ENCODE data around the gene CTDSP2.

Gene CTDSP2

DNA sequence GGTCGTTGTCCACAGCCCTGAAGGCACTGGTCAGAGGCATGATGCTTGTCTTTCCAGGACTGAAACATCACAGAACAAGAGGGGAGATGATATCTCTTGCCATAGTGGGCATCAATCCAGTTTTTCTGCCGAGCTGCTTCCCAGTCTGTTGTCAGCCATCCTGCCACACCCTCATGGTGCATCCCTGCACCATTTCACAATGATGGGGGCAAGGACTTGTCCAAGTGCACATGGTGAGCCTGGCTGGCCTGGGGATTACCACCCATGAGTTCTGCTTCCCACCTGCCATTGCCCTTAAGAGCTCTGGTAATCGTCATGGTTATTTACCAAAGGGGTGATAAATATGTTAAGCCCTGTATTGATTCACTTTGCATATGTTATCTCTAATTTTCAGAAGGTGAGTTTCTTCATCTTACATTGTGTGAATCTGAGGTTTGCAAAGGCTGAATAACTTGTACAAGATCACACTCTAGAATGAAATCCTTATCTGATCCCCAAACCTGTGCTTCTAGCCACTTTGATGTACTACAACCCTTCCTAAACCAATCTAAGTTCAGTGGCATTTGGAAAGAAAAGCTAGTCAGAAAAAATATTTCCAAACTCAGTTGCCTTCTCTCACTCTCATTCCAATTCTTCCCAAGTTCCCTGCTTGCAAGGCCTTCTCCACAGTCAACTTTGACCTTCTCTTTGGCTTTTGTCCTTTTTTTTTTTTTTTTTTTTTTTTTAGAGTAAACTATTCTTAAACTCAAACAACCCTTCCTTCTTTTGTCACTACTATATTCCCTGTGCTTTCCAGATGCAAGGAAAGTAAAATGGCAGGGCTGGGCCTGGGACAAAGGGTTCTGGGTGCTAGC is 30.3 kb downstream of the CTDSP2 start:
- no peak for DNase-seq (ENCODE audit: low read depth)

DNA sequence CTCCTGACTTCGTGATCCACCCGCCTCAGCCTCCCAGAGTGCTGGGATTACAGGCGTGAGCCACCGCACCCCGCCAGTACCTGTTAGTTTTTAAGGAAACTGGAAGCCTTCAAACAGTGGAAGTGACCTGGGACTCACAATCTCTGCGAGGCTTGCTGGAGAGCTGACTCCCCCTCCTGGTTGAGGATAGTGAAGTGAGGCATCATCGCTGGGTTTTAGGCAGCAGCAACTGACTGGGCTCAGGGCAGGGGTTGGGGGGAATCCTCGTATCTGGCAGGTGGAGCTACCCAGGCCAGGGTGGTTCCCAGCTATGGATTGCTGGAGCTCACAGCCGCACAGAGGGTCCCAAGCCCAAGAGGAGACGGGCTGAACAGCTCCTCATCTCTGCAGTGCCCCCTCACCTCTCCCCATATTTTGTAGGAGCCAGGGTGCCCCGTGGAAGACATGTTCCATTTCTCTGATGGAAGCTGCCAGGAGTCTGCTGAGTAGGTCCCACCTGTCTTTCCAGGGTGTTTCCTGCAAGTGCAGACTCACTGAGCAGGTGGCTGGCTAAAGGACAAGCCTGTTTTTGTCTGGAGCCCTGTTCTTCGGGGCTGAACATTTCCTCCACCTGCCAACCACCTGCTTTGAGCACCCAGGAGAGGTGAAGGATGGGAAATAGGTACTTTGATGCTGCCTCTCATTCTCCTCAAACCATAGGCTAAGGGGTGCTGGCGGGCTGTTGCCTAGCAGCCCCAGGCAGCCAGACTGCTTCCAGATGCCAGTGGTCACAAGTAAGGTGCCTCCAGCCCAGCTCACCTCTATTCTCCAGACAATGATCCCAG is 31.1 kb downstream of the CTDSP2 start:
- DNase-seq (ENCODE audit: low read depth), result no peak

DNA sequence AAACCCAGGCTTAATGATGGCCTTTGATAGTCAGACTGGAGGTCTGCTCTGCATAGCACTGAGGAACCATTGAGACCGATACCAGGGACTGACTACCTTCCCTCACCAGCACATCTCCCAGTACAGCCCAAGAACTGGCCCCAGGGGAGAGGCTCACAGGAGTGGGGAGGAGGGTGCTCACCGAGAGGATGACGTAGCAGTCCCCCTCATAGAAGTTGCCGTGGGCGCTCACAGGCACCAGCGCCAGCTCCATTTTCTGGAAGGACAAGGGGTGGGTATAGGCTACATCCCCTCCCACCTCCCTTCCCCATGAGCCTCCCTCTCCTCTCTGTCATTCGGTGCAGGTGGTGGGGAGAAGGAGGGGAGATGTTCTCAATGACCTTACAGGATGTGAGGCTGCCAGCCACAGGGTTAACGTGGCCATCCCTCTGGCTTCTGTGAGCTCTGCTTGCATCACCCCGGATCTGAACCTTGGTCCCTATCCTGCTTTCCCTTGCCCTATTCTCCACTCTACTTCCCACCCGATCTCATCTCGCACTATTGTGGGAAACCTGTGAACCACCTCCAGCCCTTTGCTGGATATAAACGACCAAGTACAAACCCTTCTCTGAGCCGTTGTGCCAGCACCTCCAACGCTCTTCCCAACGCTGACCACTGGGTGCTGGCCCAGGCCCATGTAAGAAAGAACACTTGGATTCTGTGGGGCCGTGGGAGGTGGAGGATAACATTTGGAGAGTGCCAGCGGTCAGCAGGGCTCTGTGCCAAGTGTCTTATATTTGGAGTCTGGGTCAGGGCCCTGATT is 32.4 kb downstream of the CTDSP2 start:
- no peak for DNase-seq (ENCODE audit: low read depth)

DNA sequence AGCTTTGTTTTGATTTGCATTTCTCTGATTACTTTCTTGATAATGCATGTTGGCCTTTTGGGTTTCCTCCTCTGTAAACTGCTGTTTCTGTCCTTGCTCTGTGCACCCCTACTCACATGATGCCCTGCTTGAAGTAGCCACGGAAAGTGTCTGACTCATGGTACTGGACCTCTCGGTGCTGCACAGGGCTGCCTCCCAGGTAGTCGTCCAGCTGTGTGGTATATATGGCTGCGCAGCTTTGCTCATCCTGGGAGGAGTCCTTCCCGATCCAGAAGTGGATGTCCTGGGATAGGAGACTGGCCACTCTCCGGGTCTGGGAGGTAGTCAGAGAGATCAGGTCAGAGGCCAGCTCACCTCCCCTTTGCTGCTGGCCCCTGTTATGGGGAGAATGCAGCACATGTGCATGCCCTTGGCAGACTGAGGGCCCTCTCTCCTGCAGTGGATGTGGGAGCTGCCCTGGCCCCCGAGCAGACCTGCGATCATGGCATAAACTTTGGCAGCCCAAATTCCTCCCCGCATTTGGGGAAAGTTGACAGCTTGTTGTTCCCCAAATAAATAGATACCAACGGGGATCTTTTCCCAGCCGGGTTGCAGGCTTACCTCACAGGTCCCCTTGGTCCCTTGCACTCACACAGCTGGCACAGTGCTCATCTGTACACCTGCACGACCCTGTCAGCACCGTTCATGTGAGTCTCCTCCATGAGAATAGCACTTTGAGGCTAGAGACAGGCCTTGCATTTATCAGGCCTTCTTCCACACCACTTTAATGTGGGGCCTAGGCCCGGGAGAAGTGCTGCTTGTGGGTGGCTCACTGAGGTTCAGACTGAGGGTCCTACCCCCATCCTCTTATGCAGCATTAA is 33.2 kb downstream of the CTDSP2 start:
- no peak for DNase-seq (ENCODE audit: low read depth)

DNA sequence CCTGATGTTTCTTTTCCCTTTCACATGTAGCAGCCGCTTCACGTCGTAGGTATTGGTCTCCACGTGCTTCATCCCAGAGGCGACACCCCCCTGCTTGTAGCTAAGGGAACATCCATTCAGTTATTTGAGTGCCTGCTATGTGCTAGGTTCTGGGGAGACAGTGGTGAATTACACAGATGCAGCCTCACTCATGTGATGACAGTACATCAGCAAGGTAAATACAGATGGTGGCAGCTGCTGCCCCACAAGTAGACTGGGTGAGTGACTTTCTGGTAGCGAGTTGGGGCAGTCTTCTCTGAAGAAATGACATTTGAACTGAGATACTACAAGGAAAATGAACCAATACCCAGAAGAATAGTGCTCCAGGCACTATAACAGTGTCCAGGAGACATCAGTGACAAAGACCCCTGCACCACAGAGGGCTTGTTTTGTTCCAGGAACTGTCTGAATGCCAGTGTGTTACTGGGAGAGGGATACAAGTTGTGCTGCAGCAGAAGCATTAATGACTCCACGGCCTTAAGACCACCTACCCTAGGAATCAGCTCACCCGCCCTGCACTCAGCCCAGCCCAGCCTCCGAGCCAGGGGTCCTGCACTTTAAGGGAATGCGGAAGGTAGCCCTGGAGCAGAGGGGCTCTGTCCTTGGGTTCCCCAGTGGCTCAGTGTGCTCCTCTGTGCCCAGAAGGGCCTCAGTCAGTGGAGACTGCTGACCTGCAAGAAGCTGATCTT is 35.3 kb downstream of the CTDSP2 start:
- no peak for DNase-seq (ENCODE audit: low read depth)

DNA sequence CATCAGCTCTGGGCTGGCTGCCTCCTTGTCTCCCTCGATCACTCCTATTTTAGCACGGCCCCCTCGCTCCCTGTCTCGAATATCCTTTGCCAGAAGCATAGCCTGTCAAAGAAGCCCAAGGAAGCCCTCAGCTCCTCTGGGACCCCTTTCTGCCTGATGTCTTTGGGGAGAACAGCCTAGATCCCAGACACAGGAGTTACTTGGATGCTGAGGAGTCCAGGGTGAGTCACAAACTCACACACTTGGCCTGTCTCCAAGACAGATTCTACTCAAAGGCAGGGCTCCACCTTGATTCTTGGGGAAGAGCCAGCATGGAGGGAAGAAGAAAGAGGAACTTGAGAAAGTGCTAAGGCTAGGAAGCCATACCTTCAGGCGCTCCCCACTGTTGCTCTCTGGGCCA is 36.1 kb downstream of the CTDSP2 start:
- DNase-seq (ENCODE audit: low read depth), result no peak

DNA sequence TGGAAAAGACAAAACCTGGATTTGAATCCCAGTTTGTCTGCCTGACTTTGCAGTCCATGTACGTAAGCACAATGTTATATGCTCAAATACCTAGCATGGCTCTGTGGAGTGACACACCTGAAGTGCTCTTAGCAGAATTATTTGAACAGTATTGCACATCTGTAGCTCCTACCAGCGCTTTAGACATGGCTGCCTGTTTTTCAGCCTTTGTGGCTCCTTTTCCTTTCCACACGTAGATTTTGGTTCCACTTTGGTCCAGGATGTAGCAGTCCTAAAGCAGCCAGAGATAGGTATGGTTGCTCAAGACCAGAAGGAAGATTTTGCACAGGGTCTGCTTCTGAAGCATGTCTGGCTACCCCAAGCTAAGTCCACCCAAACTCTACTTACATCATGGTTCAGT is 37.1 kb downstream of the CTDSP2 start:
- DNase-seq (ENCODE audit: low read depth), result no peak

DNA sequence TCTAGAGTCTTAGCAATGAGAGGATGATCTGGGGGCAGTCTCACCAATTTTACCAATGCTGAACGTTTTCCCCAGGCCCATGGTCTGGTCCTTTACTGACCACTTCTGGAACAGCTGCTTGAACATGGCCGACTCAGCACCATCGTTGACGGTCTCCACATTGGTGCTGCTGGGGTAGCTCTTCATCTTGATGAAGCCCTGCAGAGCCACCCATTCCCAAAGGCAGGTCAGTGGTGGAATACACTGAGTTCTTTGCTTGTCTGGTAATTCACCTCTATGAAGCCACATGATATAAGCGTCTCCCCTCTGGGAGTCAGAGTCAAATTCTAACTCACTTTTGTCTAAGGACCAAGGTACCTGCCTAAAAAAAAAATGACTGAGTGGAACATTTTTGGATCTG is 38.2 kb downstream of the CTDSP2 start:
- DNase-seq (ENCODE audit: low read depth), result no peak

DNA sequence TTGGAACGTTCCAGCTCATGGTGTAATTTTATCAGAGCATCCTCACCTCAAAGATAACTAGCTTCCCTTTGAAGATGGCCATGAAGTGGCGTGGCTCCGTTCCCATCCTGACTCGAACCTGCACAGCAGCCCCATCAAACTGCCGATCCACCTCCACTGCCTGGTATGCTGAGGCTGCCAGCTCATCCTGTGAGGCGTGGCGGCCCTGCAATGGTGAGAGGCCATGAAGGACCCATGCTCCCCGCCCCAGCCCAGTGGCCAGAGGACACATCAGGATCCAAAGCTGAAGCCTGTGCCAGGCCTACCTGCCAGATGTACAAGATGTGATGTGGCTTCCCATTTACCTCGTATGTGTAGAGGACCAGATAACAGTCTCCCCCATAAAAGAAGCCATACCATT is 39.2 kb downstream of the CTDSP2 start:
- DNase-seq (ENCODE audit: low read depth), result no peak

DNA sequence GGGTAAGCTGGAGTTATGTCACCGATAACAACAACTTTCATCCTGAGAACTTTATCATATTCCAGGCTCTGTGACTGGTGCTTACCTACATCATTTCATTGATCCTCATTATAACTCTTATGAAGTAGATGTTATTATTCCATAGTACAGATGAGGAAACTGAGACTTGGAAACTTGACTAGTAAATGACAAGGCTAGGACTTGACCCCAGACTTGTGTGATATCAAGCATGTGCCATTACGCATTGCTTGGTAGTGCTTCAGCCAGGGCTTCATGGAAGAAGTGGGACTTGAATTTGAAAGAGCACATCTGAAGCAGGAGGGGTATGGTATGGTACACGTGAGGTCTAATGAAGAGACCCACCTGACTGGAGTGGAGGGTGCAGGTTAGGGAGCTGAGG is 39.9 kb downstream of the CTDSP2 start:
- DNase-seq (ENCODE audit: low read depth), result no peak

DNA sequence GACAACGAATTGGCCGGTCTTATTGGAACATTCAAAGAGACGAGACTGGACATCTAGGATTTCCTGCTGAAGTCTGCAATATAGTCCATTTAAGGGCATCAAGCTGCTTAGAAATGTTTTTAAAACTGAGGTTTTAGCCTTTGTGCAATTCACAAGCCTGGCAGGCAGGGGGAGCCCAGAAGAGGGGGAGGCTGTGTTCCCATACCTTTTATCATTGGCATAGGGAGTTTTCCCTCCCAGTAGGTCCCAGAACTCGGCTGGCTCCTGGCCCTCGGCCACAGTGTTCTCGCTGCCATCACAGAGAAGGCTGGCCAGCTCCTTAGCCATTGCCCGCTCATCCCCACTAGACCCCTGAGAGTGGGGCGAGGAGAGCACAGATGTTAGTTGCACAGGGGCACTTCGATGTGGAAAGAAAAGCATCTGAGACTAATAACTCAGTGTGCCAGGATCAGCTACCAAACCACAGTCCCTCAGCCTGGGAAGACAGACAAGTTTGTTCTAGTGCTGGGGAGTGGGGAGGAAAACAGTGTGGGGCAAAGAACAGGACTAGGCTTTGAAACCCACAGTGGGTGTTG is 43.1 kb downstream of the CTDSP2 start:
- no peak for DNase-seq (ENCODE audit: low read depth)

DNA sequence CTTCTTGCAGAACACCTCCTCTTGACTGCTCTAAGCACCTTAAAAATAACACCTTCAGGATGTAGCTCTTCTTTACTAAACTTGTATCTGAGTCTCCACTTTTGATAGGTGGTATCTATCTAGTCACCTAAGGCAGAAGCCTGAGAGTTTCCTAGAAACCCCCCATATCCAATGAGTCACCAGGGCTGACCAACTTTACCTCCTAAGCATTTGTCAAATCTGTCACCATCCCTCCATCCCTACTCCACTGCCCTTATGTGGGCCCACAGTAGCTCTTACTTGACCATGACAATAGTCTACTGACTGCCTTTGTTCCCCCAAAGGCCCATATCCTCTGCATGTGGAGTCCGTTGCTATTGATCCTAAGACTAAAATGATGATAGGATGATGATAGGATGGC is 43.9 kb downstream of the CTDSP2 start:
- no peak for DNase-seq (ENCODE audit: low read depth)

DNA sequence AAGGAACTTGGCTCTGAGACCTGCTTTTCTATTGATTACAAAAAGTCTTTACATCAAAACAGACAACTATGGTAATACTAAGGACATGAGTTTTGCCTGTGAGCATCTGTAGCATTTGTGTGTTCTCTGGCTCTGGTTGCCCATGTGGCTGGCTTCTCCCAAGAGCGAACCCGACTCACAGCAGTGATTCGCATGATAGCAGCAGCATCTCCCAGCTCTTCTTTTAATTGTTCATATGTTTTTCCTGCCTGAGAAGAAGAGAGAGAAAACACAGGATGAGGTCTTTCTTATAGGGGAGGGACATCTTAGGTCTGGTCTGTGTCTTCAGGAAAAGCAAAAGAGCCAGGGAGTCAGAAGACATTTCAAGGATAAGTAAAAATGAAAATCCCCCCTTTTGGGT is 45.6 kb downstream of the CTDSP2 start:
- no peak for DNase-seq (ENCODE audit: low read depth)

DNA sequence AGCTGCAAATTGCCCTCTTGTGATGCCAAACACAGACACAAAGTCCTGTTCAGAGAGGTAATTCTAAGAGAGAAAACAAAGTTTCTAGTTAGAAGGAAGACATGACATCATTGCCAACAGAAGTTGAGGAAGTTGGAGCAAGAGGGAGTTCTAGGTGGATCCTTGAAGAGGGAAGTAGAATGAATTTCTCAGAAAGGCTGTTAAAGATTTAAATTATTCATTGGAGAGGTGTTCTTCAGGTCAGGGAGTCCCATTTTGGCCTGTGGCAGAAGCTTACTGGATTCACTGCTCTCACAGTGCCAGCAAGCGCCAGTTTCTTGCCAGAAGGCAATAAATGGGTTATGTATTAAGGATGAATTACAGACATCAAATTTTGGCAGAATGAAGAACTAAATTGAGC is 48.6 kb downstream of the CTDSP2 start:
- no peak for DNase-seq (ENCODE audit: low read depth)

DNA sequence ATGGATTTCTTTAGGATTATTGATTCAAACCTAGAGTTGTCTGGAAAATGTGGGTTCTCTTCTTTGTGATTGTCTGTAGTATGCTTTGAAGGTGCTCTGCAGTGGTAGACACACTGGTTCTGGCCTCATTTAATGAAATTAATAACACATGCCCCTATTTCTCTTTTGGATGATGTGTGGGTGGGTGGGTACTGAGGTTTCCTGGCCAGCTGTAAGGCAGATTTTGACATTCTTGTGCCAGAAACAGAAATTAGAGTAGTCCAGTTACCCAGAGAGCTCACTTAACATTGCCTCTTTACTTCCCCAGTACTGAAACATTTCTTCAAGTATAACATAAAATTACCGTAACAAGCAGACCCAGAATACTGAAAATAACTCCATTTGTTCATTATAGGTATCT is 49.5 kb downstream of the CTDSP2 start:
- no peak for DNase-seq (ENCODE audit: low read depth)

DNA sequence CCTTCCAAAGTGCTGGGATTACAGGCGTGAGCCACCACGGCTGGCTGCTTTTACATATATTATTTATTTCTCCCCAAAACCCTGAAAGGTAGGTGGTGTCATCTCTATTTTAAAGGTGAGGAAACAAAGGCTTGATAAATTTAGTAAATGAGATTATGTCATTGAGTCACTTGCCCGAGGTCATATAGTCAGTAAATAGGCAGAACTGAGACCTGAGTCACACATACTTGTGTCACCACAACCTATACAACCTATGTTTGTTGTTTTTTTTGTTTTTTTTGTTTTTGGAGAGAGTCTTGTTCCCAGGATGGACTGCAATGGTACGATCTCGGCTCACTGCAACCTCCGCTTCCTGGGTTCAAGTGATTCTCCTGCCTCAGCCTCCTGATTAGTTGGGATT is 51.2 kb downstream of the CTDSP2 start:
- no peak for DNase-seq (ENCODE audit: low read depth)

DNA sequence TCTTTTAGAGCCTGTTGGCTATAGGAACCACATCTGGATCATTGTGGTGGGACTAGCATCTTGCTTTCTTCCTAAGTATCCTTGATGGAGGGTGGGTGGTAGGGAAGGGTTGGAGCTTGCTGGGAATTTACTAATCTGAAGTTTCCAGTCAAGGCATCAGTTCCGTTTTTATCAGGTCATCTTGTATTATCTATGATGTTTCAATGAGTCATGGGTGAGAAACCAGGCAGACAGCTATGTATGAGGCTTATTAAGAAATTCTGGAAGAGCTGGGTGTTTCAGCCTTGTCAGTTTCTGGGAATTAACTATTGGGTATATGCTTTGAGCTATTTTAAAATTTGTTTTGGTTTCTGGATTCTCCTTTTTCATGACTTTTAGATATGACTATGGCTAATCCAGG is 52.6 kb downstream of the CTDSP2 start:
- no peak for DNase-seq (ENCODE audit: low read depth)

DNA sequence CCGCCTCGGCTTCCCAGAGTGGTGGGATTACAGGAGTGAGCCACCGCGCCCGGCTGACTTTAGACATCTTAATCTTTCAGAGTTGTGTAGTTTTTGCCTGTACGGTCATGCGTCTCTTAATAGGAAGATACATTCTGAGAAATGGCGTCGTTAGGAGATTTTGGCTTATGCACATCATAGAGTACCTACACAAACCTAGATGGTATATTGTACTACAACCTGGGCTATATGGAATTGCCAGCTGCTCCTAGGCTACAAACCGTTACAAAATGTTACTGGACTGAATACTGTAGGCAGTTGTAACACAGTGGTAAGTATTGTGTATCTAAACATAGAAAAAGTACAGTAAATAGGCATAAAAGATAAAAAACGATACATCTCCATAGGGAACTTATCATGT is 62.7 kb downstream of the CTDSP2 start:
- no peak for DNase-seq (ENCODE audit: low read depth)

DNA sequence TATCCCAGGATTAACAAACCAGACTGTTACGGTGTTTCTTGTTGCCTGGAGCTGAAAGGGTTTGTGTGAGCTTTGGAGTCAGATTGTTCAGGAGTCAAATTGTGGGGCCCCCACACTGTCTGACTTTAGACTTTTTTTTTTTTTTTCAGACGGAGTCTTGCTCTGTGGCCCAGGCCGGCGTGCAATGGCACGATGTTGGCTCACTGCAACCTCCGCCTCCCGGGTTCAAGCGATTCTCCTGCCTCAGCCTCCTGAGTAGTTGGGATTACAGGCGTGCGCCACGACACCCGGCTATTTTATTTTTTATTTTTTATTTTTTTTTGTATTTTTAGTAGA is 63.1 kb downstream of the CTDSP2 start:
- DNase-seq (ENCODE audit: low read depth), result no peak

DNA sequence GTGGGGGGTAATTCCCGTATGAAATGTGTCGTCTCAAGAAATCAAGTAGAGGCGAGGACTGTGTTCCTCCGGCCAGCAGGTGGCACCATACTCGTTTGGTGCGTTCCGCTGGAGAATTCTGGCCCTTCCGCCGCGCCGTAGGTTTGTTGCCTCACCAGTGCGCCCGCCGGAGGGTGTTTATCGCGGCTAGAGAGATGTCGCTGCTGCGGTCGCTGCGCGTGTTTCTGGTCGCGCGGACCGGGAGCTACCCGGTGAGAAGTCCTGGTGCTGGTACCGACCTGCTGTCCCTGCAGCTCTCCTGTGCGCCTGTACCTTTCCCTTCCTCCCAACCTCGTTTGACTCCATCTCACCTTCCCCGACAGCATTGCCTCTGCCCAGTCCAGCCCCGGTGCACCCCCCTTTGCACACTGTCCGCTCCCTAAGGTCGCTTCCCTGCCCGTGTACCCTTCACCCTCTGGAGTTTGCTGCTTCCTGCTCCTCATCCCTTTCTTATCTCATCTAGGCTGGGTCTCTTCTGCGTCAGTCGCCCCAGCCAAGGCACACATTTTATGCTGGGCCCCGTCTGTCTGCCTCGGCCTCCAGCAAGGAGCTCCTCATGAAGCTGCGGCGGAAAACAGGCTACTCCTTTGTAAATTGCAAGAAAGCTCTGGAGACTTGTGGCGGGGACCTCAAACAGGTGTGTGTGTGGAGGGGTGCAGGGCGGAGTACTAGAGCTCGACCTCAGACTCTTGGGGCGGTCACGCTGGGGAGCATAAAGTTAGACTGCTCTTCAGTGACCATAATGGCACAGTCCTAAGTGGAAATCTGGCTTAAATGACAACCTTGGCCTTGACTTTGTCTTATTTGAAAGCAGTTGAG is 63.7 kb downstream of the CTDSP2 start, which contains the start of gene TSFM:
Gene TSFM (plus strand): TSS at position 180 of the 858 bp plus-strand sequence. CDS start 15 bp downstream, at position 195.
- peak; percentile 93 for DNase-seq (ENCODE audit: low read depth)

Data from stimulated activated CD8-positive, alpha-beta memory T cell treated with anti-CD3 and anti-CD28 coated beads, Interleukin-15, amount 100 ng/mL, for 24 hours (primary cell).